Peyer's patch (tissue), 4 donors: ENCODE measurements around the gene CRACDL. TPM values are rescaled to one million over a fixed set of nuclear protein-coding genes. Genes with fewer than 3 reads are reported as not detected.

Source experiments
- DNase-seq, 3 donors: peaks; one replicate each; pipeline ENCODE4 v3.0.0-alpha.2; 2017 to 2019
- H3K27ac ChIP-seq, 4 donors: fragments of 200-600 bp; sonication (generic); one replicate each; pipeline ENCODE4 v1.5.1; 2016 to 2019
- H3K27me3 ChIP-seq, 2 donors: fragments of 200-600 bp; sonication (generic); one replicate each; pipeline ENCODE4 v1.5.1; 2019
- H3K36me3 ChIP-seq, 3 donors: fragments of 200-600 bp; sonication (generic); one replicate each; pipeline ENCODE4 v1.5.1; 2016 to 2019
- H3K4me1 ChIP-seq, 4 donors: fragments of 200-600 bp; sonication (generic); one replicate each; pipeline ENCODE4 v1.5.1; 2016 to 2019
- H3K4me3 ChIP-seq, 4 donors: fragments of 200-600 bp; sonication (generic); 1 replicate in 3 of 4; 2 replicates in 1 of 4; pipeline ENCODE4 v1.5.1; 2016 to 2019; ENCODE audit warnings: mild to moderate bottlenecking in 1 of 4
- H3K9me3 ChIP-seq, 4 donors: fragments of 200-600 bp; sonication (generic); one replicate each; pipeline ENCODE4 v1.5.1; 2016 to 2019; ENCODE audit warnings: mild to moderate bottlenecking in 1 of 4
- CTCF ChIP-seq, 6 experiments: fragments of 450-650 bp in 4 of 6; fragments of 200-600 bp in 2 of 6; sonication (generic) in 1 of 6; IDR thresholded peaks; one replicate each; pipeline ENCODE4 v1.5.1; 2017 to 2019; ENCODE audit warnings: antibody characterized with exemption in 6 of 6, mild to moderate bottlenecking in 3 of 6, moderate library complexity in 1 of 6
- POLR2A ChIP-seq, 2 donors: fragments of 450-650 bp; IDR thresholded peaks; one replicate each; pipeline ENCODE4 v1.5.1; 2017; ENCODE audit warnings: antibody characterized with exemption in 2 of 2, mild to moderate bottlenecking in 2 of 2, moderate library complexity in 2 of 2
- total RNA-seq, 4 donors: library from RNA; depleted of rRNA; stranded (reverse); fragments of >200 nt; gene quantifications; one replicate each; pipeline ENCODE4 v1.1.0, GENCODE V29; 2016

Gene CRACDL
- total RNA-seq, 4 donors from 2014 or later, result 3.3 to 36.5 (median 10.2) TPM

- Histone ChIP-seq H3K4me1 (peaks cover 0 to 14% (median 5%) of the 10 kb centered on the region in 4 donors), H3K9me3 (no peaks in the 10 kb centered on the region), H3K4me3 (no peak overlapping the region), H3K27ac (no peak overlapping the region), H3K27me3 (peaks cover 0 to 7% of the 10 kb centered on the region in 2 donors), H3K36me3 (no peaks in the 10 kb centered on the region)
- DNase-seq, result no peak
- TF ChIP-seq CTCF (IDR thresholded peaks at IDR 0.05) (no peak), POLR2A (IDR thresholded peaks at IDR 0.05) (no peak)
Measured at GRCh38 chr2:98931596-98931995, 4.4 kb downstream of the CRACDL start.

DNA sequence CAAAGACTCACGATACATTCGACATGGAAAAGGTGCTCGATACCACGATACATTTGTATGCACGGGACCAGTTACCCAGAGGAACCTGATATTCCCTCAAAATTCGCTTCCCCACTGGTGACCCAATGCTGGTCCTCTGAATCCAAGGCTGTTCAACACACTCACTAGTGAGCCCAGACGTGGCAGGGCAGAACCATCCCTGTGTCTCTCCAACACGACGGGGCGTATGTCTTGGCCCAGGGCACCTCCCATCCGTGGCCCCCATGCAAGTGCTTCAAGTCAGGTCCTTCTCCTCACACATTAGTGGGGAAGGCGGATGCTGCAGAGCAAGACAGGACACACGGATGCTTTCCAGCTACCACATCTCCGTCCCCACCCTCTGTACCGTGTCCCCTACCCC, 6.1 kb downstream of the CRACDL start:
- no peak for DNase-seq
- H3K27me3 ChIP-seq, result no peaks in the 10 kb centered on the region
- TF ChIP-seq CTCF (IDR thresholded peaks at IDR 0.05) (no peak), POLR2A (IDR thresholded peaks at IDR 0.05) (no peak)
- no peaks in the 10 kb centered on the region for H3K4me1 ChIP-seq
- H3K9me3 ChIP-seq, result no peaks in the 10 kb centered on the region
- no peak overlapping the region for H3K4me3 ChIP-seq
- no peaks in the 10 kb centered on the region for H3K36me3 ChIP-seq
- H3K27ac ChIP-seq, result no peak overlapping the region

GRCh38 chr2:98928242-98928641, 7.8 kb downstream of the CRACDL start:
- Histone ChIP-seq H3K4me1 (no peaks in the 10 kb centered on the region), H3K27me3 (no peaks in the 10 kb centered on the region), H3K36me3 (no peaks in the 10 kb centered on the region), H3K9me3 (no peaks in the 10 kb centered on the region), H3K27ac (no peak overlapping the region), H3K4me3 (no peak overlapping the region)
- TF ChIP-seq POLR2A (IDR thresholded peaks at IDR 0.05) (no peak), CTCF (IDR thresholded peaks at IDR 0.05) (no peak)
- no peak for DNase-seq

DNA sequence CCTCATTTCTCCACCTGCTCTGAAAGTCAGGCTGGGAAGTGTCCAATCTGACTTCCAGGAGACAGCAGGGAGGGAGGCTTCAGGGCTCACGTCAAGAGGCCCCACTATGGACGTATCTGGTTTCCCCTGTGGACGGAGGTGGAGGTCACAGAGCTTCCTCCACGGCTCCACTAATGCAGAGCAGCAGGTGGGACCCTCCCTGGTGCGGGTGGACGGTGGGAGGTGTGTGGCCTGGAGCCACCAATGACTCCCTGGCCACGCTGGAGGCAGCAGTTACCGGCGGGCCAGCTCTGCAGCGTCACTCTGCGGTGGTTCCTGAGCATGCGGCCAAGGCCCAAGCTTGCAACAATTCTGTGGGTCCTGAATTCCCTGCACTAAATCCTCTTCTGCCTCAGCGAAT, 9.0 kb downstream of the CRACDL start:
- Histone ChIP-seq H3K4me1 (no peaks in the 10 kb centered on the region), H3K4me3 (no peak overlapping the region), H3K27me3 (no peaks in the 10 kb centered on the region), H3K36me3 (no peaks in the 10 kb centered on the region), H3K9me3 (no peaks in the 10 kb centered on the region), H3K27ac (no peak overlapping the region)
- DNase-seq, result no peak
- no peak for TF ChIP-seq POLR2A (IDR thresholded peaks at IDR 0.05)
- no peak for TF ChIP-seq CTCF (IDR thresholded peaks at IDR 0.05)

- H3K27ac ChIP-seq, result no peak overlapping the region
Measured at GRCh38 chr2:98926601-98927000, 9.4 kb downstream of the CRACDL start.

More at GRCh38 chr2:98926601-98927000, 9.4 kb downstream of the CRACDL start:
- DNase-seq, result no peak
- no peak for TF ChIP-seq POLR2A (IDR thresholded peaks at IDR 0.05)
- TF ChIP-seq CTCF (IDR thresholded peaks at IDR 0.05), result no peak
- Histone ChIP-seq H3K27me3 (no peaks in the 10 kb centered on the region), H3K4me3 (no peak overlapping the region), H3K9me3 (no peaks in the 10 kb centered on the region), H3K4me1 (no peaks in the 10 kb centered on the region), H3K36me3 (no peaks in the 10 kb centered on the region)
